Neuronal stem cell (in vitro differentiated cells): ENCODE results near the gene MORN5.

Source experiments
- DNase-seq: peaks from one replicate; pipeline ENCODE4 v3.0.0-alpha.2; 2013; ENCODE audit warnings: low spot score
- H2AFZ ChIP-seq: one replicate; pipeline ENCODE4 v1.6.1; 2013; ENCODE audit warnings: mild to moderate bottlenecking, low read length, inconsistent platforms
- H2AK5ac ChIP-seq: 2 replicates; pipeline ENCODE4 v1.6.1; 2013; ENCODE audit warnings: low read depth, mild to moderate bottlenecking, inconsistent platforms, low read length, moderate library complexity, mixed read lengths
- H2BK120ac ChIP-seq: 2 replicates; pipeline ENCODE4 v1.6.1; 2013; ENCODE audit warnings: low read depth, mild to moderate bottlenecking, inconsistent platforms, low read length, moderate library complexity, mixed read lengths
- H2BK12ac ChIP-seq: one replicate; pipeline ENCODE4 v1.6.1; 2013; ENCODE audit warnings: low read length, inconsistent platforms
- H2BK15ac ChIP-seq: 2 replicates; pipeline ENCODE4 v1.6.1; 2013; ENCODE audit warnings: mild to moderate bottlenecking, low read length, inconsistent platforms, mixed read lengths
- H2BK5ac ChIP-seq: one replicate; pipeline ENCODE4 v1.6.1; 2013; ENCODE audit warnings: inconsistent platforms, mild to moderate bottlenecking, low read length, moderate library complexity
- H3K14ac ChIP-seq: one replicate; pipeline ENCODE4 v1.6.1; 2013; ENCODE audit warnings: low read length, inconsistent platforms
- H3K18ac ChIP-seq: 2 replicates; pipeline ENCODE4 v1.6.1; 2013; ENCODE audit warnings: low read length, inconsistent platforms
- H3K23ac ChIP-seq: 2 replicates; pipeline ENCODE4 v1.6.1; 2013; ENCODE audit warnings: low read depth, mild to moderate bottlenecking, mixed read lengths, low read length, inconsistent platforms; ENCODE audit not compliant: poor library complexity
- H3K27ac ChIP-seq: replicated peaks from 3 replicates; pipeline ENCODE4 v1.5.1; 2013; ENCODE audit warnings: low read length, inconsistent platforms
- H3K27me3 ChIP-seq, 3 experiments: 2 replicates each; pipeline ENCODE4 v1.6.1; 2013; ENCODE audit warnings: low read length in 3 of 3, mild to moderate bottlenecking in 2 of 3, inconsistent platforms in 1 of 3, low read depth in 1 of 3, mixed read lengths in 1 of 3, moderate library complexity in 1 of 3; ENCODE audit not compliant: control insufficient read depth in 3 of 3, insufficient read depth in 3 of 3
- H3K36me3 ChIP-seq, 2 donors: replicated peaks in 1 of 2; 2 replicates each; pipeline ENCODE4 v1.6.1; 2013; ENCODE audit warnings: low read length in 2 of 2; ENCODE audit not compliant: control insufficient read depth in 2 of 2, insufficient read depth in 2 of 2
- H3K4ac ChIP-seq: 2 replicates; pipeline ENCODE4 v1.6.1; 2013; ENCODE audit warnings: inconsistent platforms, mild to moderate bottlenecking, low read length, moderate library complexity
- H3K4me1 ChIP-seq, 2 donors: 1 replicate in 1 of 2; 2 replicates in 1 of 2; pipeline ENCODE4 v1.6.1; 2013; ENCODE audit warnings: low read length in 2 of 2, low read depth in 1 of 2; ENCODE audit not compliant: control insufficient read depth in 2 of 2, insufficient read depth in 1 of 2
- H3K4me2 ChIP-seq: one replicate; pipeline ENCODE4 v1.6.1; 2013; ENCODE audit warnings: mild to moderate bottlenecking, low read length, inconsistent platforms; ENCODE audit not compliant: insufficient read depth, poor library complexity, severe bottlenecking
- H3K4me3 ChIP-seq, 2 donors: 2 replicates each; pipeline ENCODE4 v1.5.1; 2013; ENCODE audit warnings: low read length in 2 of 2, mild to moderate bottlenecking in 2 of 2, inconsistent platforms in 1 of 2, moderate library complexity in 1 of 2
- H3K79me1 ChIP-seq: one replicate; pipeline ENCODE4 v1.6.1; 2013; ENCODE audit warnings: low read depth, mild to moderate bottlenecking, inconsistent platforms, low read length, moderate library complexity
- H3K9ac ChIP-seq: one replicate; pipeline ENCODE4 v1.6.1; 2013; ENCODE audit warnings: mild to moderate bottlenecking, low read depth, low read length, inconsistent platforms; ENCODE audit not compliant: poor library complexity
- H3K9me3 ChIP-seq, 2 donors: replicated peaks in 1 of 2; 2 replicates each; pipeline versions ENCODE3 to v1.6.1; 2013; ENCODE audit warnings: low read length in 2 of 2, mild to moderate bottlenecking in 2 of 2, inconsistent platforms in 1 of 2, low read depth in 1 of 2, mixed read lengths in 1 of 2, moderate library complexity in 1 of 2; ENCODE audit not compliant: control insufficient read depth in 2 of 2, insufficient read depth in 1 of 2
- H4K8ac ChIP-seq: one replicate; pipeline ENCODE4 v1.6.1; 2013; ENCODE audit warnings: low read depth, mild to moderate bottlenecking, inconsistent platforms, low read length, moderate library complexity
- H4K91ac ChIP-seq: one replicate; pipeline ENCODE4 v1.6.1; 2013; ENCODE audit warnings: low read length, low read depth, mild to moderate bottlenecking, inconsistent platforms; ENCODE audit not compliant: poor library complexity
- WGBS, 2 donors: extraction: QIAGEN DNeasy Blood & Tissue Kit; methylation state at CpG; one replicate each; pipeline ENCODE4 v1.1.7; 2013; ENCODE audit warnings: missing lambda C conversion rate in 2 of 2, mixed read lengths in 1 of 2; ENCODE audit not compliant: insufficient read length in 2 of 2, insufficient replicate concordance in 1 of 2; ENCODE audit errors: extremely low coverage in 2 of 2; 5-methylcytosine and 5-hydroxymethylcytosine counted together

MORN5 gene

DNA sequence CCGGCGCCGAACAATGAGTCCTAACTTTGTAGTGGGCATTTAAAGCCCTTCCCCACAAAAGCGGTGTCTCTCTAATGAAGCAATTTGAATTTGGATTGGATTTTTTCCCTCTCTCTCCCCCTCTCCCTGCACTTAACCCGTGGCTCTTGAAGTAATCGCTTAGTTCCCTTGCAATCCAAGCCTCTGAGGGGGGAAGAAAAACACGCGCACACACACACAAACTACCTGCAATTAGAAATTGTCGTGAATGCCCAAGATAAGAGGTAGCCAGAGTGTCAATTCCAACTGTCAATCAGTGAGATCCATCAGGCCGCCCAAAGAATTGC, 67.8 kb downstream of the MORN5 start:
- no peak for DNase-seq
- Histone ChIP-seq H3K27ac (no peak overlapping the region), H3K14ac (no peak overlapping the region), H3K18ac (no peak overlapping the region), H3K4me3 (no peak overlapping the region), H3K9me3 (peaks cover 0 to 3% of the 10 kb centered on the region in 2 donors), H3K4me2 (no peak overlapping the region), H2BK120ac (no peak overlapping the region), H4K91ac (no peak overlapping the region), H3K4me1 (peaks cover 5 to 11% of the 10 kb centered on the region in 2 donors), H2BK15ac (no peak overlapping the region), H2AK5ac (no peak overlapping the region), H4K8ac (no peak overlapping the region), H3K27me3 (peaks cover 51 to 97% (median 95%) of the 10 kb centered on the region in 3 experiments), H3K23ac (no peak overlapping the region), H2BK5ac (no peak overlapping the region), H3K4ac (no peak overlapping the region), H2BK12ac (no peak overlapping the region), H2AFZ (no peak overlapping the region), H3K36me3 (no peaks in the 10 kb centered on the region), H3K79me1 (no peaks in the 10 kb centered on the region), H3K9ac (no peak overlapping the region)
- no CpG with 5 or more reads among the region's 10 CpGs for WGBS, 2 donors

- Histone ChIP-seq H3K23ac (peak overlapping the region; percentile 25), H2BK15ac (no peak overlapping the region), H2AK5ac (no peak overlapping the region), H2BK12ac (no peak overlapping the region), H3K27ac (no peak overlapping the region), H3K4me2 (peak overlapping the region; percentile 59), H3K18ac (no peak overlapping the region), H3K27me3 (peaks cover 48 to 97% (median 92%) of the 10 kb centered on the region in 3 experiments), H3K4me3 (peak overlapping the region; percentile 16 to 62), H2BK5ac (no peak overlapping the region), H3K9ac (peak overlapping the region; percentile 27), H3K4ac (no peak overlapping the region), H4K91ac (no peak overlapping the region), H3K79me1 (no peaks in the 10 kb centered on the region), H4K8ac (no peak overlapping the region), H3K14ac (no peak overlapping the region), H3K4me1 (peaks cover 5 to 11% of the 10 kb centered on the region in 2 donors), H3K36me3 (no peaks in the 10 kb centered on the region), H3K9me3 (peaks cover 0 to 3% of the 10 kb centered on the region in 2 donors), H2AFZ (peak overlapping the region; percentile 81), H2BK120ac (no peak overlapping the region)
- DNase-seq: no peak
- no CpG with 5 or more reads among the region's 38 CpGs for WGBS, 2 donors
These were observed 68.5 kb downstream of the MORN5 start for GRCh38 chr9:122228191-122228567.

GRCh38 chr9:122228568-122229484, 69.1 kb downstream of the MORN5 start, which contains the start of gene LHX6:
TSS of gene LHX6 (minus strand) at chr9:122228957. CDS start at chr9:122228740, 217 bp downstream.
- peak within 1 kb of the TSS; percentile 81 for H2AFZ ChIP-seq
- H2BK120ac ChIP-seq: no peak within 1 kb of the TSS
- no CpG with 5 or more reads among the region's 70 CpGs for WGBS, 2 donors
- no peak within 1 kb of the TSS for H2BK12ac ChIP-seq
- H3K23ac ChIP-seq: peak within 1 kb of the TSS; percentile 25
- H2BK5ac ChIP-seq: no peak within 1 kb of the TSS
- H3K27ac ChIP-seq: no peak within 1 kb of the TSS
- H3K9ac ChIP-seq: peak within 1 kb of the TSS; percentile 27
- no peak within 1 kb of the TSS for H2AK5ac ChIP-seq
- no peaks in the 10 kb centered on the region for H3K79me1 ChIP-seq
- peak within 1 kb of the TSS; percentile 16 to 62 for H3K4me3 ChIP-seq
- peaks cover 5 to 11% of the 10 kb centered on the region in 2 donors for H3K4me1 ChIP-seq
- H3K36me3 ChIP-seq: no peaks in the 10 kb centered on the region
- H3K27me3 ChIP-seq: peaks cover 45 to 97% (median 86%) of the 10 kb centered on the region in 3 experiments
- DNase-seq: no peak
- H3K14ac ChIP-seq: no peak within 1 kb of the TSS
- peaks cover 0 to 3% of the 10 kb centered on the region in 2 donors for H3K9me3 ChIP-seq
- H3K4me2 ChIP-seq: peak within 1 kb of the TSS; percentile 59
- no peak within 1 kb of the TSS for H4K91ac ChIP-seq
- no peak within 1 kb of the TSS for H4K8ac ChIP-seq
- no peak within 1 kb of the TSS for H2BK15ac ChIP-seq
- no peak within 1 kb of the TSS for H3K4ac ChIP-seq
- no peak within 1 kb of the TSS for H3K18ac ChIP-seq

DNA sequence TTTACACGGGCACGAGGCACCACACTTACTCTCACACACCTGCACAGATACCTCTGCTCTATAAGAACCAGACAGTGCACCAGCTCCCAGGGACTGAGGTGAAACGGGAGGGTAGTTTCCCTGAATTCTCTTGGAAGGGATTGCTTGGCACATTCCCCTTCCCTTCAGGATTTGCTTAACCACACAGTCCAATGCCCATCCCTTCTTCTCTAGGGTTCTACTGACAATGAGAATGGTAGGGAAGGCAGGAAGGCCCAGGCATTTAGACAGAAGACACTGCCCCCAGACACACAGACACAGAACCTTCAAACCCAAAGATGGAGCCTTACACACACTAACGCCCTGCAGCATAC, 69.8 kb downstream of the MORN5 start:
- H2BK5ac ChIP-seq: no peak overlapping the region
- H2BK15ac ChIP-seq: no peak overlapping the region
- no peak overlapping the region for H3K4me3 ChIP-seq
- H3K36me3 ChIP-seq: no peaks in the 10 kb centered on the region
- H3K27ac ChIP-seq: no peak overlapping the region
- no peak overlapping the region for H3K4ac ChIP-seq
- H3K9me3 ChIP-seq: peaks cover 0 to 3% of the 10 kb centered on the region in 2 donors
- no peak overlapping the region for H2AK5ac ChIP-seq
- no peak overlapping the region for H3K18ac ChIP-seq
- H2AFZ ChIP-seq: no peak overlapping the region
- no peak overlapping the region for H4K8ac ChIP-seq
- no peaks in the 10 kb centered on the region for H3K79me1 ChIP-seq
- H3K9ac ChIP-seq: no peak overlapping the region
- H3K27me3 ChIP-seq: peaks cover 43 to 97% (median 81%) of the 10 kb centered on the region in 3 experiments
- peaks cover 5 to 11% of the 10 kb centered on the region in 2 donors for H3K4me1 ChIP-seq
- H2BK120ac ChIP-seq: no peak overlapping the region
- H3K14ac ChIP-seq: no peak overlapping the region
- no peak overlapping the region for H4K91ac ChIP-seq
- H3K23ac ChIP-seq: no peak overlapping the region
- H2BK12ac ChIP-seq: no peak overlapping the region
- no peak for DNase-seq
- H3K4me2 ChIP-seq: no peak overlapping the region
- no CpG with 5 or more reads among the region's 4 CpGs for WGBS, 2 donors
